Activated T-cell treated with anti-CD3 and anti-CD28 coated beads, Interleukin-2, amount 50 U/mL, for 4 hours (primary cell): ENCODE measurements around the gene CEMIP2. TPM values are rescaled to one million over a fixed set of nuclear protein-coding genes. Genes with fewer than 3 reads are reported as not detected.

ENCODE experiments used
- ATAC-seq, 2 donors: fragments of 200-7000 bp; cut with Tn5 transposase; one replicate each; pipeline ENCODE4 v1.10.0; 2021
- DNase-seq: peaks from one replicate; pipeline ENCODE4 v3.0.0-alpha.2; 2020
- H3K27me3 Mint-ChIP-seq: one replicate; pipeline ENCODE4 v1.8.0; 2021; ENCODE audit warnings: low read depth, mixed read lengths
- H3K36me3 Mint-ChIP-seq: one replicate; pipeline ENCODE4 v1.8.0; 2022; ENCODE audit warnings: mixed read lengths; ENCODE audit not compliant: insufficient read depth
- H3K4me1 Mint-ChIP-seq: one replicate; pipeline ENCODE4 v1.8.0; 2021; ENCODE audit warnings: low read depth, mixed read lengths
- H3K4me3 Mint-ChIP-seq: one replicate; pipeline ENCODE4 v1.8.0; 2021; ENCODE audit warnings: mild to moderate bottlenecking, moderate library complexity, mixed read lengths
- H3K9me3 Mint-ChIP-seq: one replicate; pipeline ENCODE4 v1.8.0; 2021; ENCODE audit warnings: mixed read lengths
- total RNA-seq, 3 donors: library from RNA; stranded (reverse); gene quantifications; one replicate each; pipeline ENCODE4 v1.2.1, GENCODE V29; 2021

CEMIP2 gene
- total RNA-seq, 3 donors from 2014 or later = 51.1 to 71.9 (median 66.2) TPM

DNA sequence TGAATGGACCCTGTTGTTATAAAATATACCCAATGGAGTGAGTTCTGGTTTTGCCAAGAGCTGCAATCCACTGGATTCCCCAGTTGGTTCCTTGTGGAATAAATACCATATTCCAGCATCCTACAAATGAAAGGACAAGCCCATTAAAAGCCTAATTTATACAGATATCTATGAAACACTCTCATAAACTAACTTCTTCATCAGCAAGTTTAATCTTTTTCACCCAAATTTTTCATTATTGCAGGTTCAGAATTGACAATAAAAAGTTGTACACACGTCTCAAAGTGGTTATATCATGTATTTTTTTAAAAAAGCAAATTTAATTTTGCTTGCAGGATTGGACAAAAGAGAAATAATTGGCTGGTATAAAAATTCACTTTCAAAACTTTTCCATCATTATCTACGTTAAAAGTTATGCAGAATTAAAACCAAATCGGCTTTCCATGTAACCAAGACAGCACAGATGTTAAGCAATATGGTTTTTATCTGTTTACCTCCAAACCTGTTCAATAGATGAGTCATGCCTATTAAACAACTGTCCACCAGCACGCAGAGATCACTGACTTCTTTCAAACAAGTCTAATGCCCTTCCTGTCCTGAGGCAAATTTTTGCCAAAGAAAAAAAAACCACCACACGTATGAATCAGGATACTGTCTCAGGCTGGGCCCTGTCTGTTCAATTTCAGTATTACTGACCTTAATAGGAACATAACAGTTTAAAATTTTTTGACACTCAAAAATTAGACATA is 42.5 kb downstream of the CEMIP2 start:
- H3K4me3 Mint-ChIP-seq = no peak overlapping the region
- H3K27me3 Mint-ChIP-seq = no peaks in the 10 kb centered on the region
- DNase-seq (no peak), ATAC-seq (no peak)
- H3K4me1 Mint-ChIP-seq = no peaks in the 10 kb centered on the region
- peaks cover 44% of the 10 kb centered on the region for H3K36me3 Mint-ChIP-seq
- no peaks in the 10 kb centered on the region for H3K9me3 Mint-ChIP-seq

DNA sequence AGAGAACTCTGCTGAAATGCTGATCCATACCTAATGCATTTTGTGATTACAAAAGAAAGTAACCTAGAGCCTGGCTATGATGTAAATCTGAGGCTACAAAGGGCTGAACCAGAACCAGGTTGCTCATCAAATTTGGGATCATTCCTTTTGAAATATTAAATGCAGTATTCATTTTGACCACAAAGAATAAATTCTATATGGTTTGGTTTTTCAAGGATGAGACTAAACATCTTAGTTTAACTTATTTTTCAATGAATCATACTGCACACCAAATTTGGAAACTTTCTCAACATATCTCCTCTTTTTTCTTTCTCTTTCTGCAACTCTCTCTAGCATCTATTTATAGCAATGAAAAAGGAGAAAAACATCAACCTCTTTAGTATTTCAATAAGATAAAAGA is 46.5 kb downstream of the CEMIP2 start:
- no peaks in the 10 kb centered on the region for H3K9me3 Mint-ChIP-seq
- H3K4me3 Mint-ChIP-seq = no peak overlapping the region
- H3K27me3 Mint-ChIP-seq = no peaks in the 10 kb centered on the region
- ATAC-seq (no peak), DNase-seq (no peak)
- H3K36me3 Mint-ChIP-seq = peaks cover 45% of the 10 kb centered on the region
- peaks cover 5% of the 10 kb centered on the region for H3K4me1 Mint-ChIP-seq

DNA sequence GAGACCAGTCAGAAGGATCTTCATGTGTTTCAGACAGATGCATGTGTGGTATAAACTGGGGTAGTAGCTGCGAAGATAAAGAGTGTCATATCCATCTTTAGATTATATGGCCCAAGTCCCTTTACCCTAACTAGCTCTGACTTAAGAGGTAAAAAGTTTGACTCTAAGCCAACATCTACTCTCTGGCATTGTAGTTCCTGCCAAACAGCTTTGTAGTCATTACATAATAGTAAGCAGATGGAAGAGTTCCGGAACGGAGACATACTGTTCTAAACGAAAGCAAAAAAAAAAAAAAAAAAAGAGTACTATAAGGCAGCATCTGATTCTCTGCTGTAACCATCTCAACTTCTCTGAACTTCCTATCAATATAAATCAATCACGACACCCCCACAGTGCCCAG is 48.8 kb downstream of the CEMIP2 start:
- ATAC-seq (no peak), DNase-seq (no peak)
- Mint-ChIP-seq H3K9me3 (no peaks in the 10 kb centered on the region), H3K36me3 (peaks cover 44% of the 10 kb centered on the region), H3K4me3 (no peak overlapping the region), H3K27me3 (no peaks in the 10 kb centered on the region), H3K4me1 (peaks cover 5% of the 10 kb centered on the region)

DNA sequence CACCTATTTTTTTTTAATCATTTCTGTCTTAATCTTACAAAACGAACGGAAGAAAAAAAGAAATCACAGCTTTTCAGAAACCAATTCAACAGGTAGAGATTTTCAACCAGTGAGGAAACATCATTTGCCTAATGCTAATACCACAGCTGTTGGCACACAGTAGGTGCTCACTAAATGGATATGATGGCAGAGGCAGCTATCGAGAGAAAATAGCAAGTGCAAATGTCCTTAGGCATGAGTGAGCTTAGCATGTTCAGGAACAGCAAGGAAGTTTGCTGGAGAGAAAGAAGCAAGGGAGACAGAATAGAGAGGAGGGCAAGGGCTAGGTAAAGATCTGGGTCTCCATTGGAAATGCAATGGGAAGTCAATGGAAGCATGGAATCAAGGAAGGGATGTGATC is 49.2 kb downstream of the CEMIP2 start:
- DNase-seq = no peak
- Mint-ChIP-seq H3K27me3 (no peaks in the 10 kb centered on the region), H3K4me1 (peaks cover 5% of the 10 kb centered on the region), H3K4me3 (no peak overlapping the region), H3K9me3 (no peaks in the 10 kb centered on the region), H3K36me3 (peaks cover 44% of the 10 kb centered on the region)
- ATAC-seq = no peak

DNA sequence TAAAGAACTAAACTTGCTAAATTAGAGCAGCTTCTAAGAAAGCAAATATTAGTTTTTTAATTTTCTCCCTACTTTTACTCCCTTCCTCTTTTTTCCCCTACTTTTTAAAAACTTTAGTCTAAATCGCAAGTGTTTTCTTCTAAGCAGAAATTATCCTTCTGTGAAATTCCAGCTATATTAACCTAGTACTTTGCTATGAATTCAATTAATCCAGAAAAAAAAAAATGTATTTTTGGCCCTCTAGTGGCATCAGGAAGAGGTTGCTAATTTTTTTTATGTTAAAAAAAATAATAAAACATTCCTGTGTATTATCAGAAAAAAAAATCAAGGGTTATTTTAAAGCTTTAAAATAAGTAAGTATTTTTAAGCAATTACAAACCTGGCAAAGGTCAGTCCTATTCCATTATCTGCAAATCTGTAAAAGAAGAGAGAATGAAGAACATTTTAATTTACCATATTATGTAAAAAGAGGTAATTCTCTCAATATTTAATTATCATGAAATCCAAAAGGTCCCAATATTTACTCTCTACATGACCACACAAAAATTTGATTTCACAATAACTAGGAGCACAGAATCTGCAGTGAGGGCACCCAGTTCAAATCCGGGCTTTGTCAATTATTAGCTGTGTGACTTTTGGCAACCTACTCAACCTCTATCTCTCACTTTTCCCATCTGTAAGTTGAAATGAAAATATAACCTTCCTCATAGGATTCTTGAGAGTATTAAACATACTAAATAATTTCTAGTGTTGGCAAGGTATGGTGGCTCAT is 52.0 kb downstream of the CEMIP2 start:
- DNase-seq (no peak), ATAC-seq (no peak)
- Mint-ChIP-seq H3K9me3 (no peaks in the 10 kb centered on the region), H3K4me1 (peaks cover 5% of the 10 kb centered on the region), H3K4me3 (no peak overlapping the region), H3K27me3 (no peaks in the 10 kb centered on the region), H3K36me3 (peaks cover 55% of the 10 kb centered on the region)

DNA sequence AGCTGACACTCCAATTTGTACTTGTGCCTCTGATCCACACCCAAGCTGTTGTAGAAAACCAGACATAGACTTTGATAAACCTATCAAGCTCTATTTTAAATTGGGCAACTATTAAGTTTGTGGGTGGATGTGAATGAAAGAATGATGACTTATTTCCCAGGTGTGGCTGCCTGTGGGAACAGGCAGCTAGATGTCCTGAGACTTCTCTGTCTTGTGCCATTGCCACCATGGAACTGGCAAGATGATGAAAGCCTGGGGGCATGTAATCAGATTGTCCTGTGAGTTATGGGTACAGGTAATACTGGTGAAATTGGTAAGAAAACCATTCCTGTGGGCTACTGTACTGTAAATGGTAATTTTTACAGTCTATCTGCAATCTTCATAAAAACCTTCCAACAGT is 57.5 kb downstream of the CEMIP2 start:
- no peaks in the 10 kb centered on the region for H3K9me3 Mint-ChIP-seq
- H3K36me3 Mint-ChIP-seq = peaks cover 57% of the 10 kb centered on the region
- no peak for ATAC-seq
- no peak overlapping the region for H3K4me3 Mint-ChIP-seq
- DNase-seq = no peak
- H3K27me3 Mint-ChIP-seq = no peaks in the 10 kb centered on the region
- H3K4me1 Mint-ChIP-seq = peaks cover 7% of the 10 kb centered on the region

DNA sequence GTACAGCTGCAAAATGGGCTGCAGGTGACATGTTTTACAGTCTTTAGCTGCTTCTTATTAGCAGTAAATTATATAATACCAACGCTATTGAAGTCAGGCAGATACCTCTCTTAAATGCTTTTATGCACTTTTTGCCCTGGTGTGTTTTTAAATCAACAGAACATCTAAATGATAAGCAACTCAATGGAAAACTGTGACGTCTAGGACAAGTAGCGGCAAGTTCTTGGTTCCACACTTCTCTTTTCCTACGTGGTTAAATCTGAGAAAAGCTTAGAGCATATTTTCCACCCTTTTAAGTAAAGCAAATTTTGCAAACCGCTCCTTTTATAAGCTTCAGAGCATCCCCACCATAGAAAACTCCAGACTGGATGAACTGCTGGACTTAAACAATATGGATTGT is 58.1 kb downstream of the CEMIP2 start:
- Mint-ChIP-seq H3K9me3 (no peaks in the 10 kb centered on the region), H3K4me1 (peaks cover 7% of the 10 kb centered on the region), H3K4me3 (no peak overlapping the region), H3K27me3 (no peaks in the 10 kb centered on the region), H3K36me3 (peaks cover 60% of the 10 kb centered on the region)
- no peak for ATAC-seq
- no peak for DNase-seq

DNA sequence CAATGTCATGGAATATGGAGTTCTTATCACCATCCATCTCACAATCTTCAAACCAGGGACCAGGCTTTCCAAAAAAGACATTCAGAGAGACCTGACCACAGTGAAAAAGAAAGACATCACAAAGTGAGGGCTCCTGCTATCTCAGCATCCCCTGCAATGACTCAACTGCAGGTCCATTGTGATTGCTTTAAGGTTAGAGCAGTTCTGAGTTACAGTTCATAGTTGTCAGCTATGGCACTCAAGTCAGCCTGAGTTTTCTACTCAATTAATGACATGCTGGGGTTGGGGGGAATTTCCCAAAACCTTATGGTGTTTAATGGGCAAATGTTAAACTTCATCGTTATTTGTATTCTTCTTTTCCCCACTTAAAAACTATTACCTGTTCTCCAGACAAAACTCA is 58.9 kb downstream of the CEMIP2 start:
- Mint-ChIP-seq H3K4me3 (no peak overlapping the region), H3K27me3 (no peaks in the 10 kb centered on the region), H3K36me3 (peaks cover 67% of the 10 kb centered on the region), H3K4me1 (peaks cover 7% of the 10 kb centered on the region), H3K9me3 (no peaks in the 10 kb centered on the region)
- DNase-seq = no peak
- no peak for ATAC-seq

DNA sequence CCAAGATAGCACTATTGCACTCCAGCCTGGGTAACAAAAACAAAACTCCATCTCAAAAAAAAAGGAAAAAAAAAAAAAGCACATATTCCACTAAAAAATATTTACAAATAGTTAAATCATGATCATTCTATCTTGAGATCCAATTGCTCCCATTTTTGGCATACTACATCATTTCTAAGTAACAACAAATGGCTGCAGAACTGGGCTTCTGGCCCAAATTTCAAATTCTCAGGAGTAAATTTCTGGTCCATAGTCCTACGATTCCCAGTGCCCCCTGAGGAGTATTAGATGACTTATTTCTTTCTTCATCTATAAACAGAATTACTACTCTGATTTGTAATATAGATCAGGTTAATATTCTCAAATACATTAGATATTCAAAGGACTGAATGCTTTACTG is 62.1 kb downstream of the CEMIP2 start:
- no peak overlapping the region for H3K4me3 Mint-ChIP-seq
- H3K36me3 Mint-ChIP-seq = peaks cover 55% of the 10 kb centered on the region
- DNase-seq (no peak), ATAC-seq (no peak)
- no peaks in the 10 kb centered on the region for H3K9me3 Mint-ChIP-seq
- no peaks in the 10 kb centered on the region for H3K27me3 Mint-ChIP-seq
- peaks cover 7% of the 10 kb centered on the region for H3K4me1 Mint-ChIP-seq

DNA sequence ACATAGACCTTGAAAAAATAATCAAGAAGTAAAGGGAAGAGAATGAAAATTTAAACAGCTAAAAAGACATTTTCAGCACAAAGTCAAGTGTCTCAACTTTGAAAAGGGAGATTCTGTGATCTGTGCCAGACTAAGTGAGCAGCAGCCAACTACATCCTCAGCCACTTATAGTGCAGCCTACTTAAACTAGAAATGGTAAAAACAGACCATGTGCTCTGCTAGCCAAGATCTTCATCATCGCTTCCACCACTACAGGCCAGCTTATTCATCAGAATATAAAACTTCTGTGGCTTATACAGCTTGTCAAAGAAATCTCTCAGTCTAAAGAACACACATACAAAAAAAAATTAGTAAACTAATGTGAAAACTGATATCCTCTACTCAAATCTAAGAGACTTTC is 63.5 kb downstream of the CEMIP2 start:
- Mint-ChIP-seq H3K9me3 (no peaks in the 10 kb centered on the region), H3K4me1 (no peaks in the 10 kb centered on the region), H3K27me3 (no peaks in the 10 kb centered on the region), H3K36me3 (peaks cover 51% of the 10 kb centered on the region), H3K4me3 (no peak overlapping the region)
- DNase-seq = no peak
- ATAC-seq = no peak

DNA sequence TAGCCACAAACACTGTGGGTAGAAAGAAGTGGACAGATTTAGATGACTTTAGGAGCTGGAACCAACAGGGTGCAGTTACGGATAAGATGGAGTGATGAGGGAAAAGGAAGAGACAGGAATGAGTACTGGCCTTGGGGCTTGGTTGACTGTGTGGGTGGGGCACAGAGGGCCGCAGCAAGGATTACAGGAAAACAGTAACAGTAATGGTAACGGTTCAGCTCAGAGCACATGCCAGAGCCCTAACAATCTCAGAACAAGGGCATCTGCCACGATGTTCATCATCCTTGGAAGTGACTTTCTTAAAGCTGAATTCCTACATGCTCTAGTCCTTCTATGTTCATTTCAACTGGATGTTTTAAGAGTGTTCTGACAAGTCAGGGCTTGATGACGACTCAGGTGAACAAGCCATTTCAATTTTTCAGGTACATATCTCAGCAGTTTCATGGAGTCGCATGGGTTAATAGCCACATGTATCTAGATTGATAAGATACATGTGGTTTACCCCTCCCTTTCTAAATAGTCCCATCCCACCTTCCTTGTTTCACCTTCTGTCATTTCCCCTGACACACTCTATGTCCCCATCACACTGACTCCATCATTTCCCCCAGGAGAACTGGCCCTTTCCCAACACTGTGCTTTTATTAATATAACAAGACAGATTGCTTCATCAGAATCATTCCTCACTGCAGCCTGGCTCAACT is 65.0 kb downstream of the CEMIP2 start:
- Mint-ChIP-seq H3K9me3 (no peaks in the 10 kb centered on the region), H3K4me1 (no peaks in the 10 kb centered on the region), H3K4me3 (no peak overlapping the region), H3K27me3 (no peaks in the 10 kb centered on the region), H3K36me3 (peaks cover 50% of the 10 kb centered on the region)
- ATAC-seq (no peak), DNase-seq (no peak)

DNA sequence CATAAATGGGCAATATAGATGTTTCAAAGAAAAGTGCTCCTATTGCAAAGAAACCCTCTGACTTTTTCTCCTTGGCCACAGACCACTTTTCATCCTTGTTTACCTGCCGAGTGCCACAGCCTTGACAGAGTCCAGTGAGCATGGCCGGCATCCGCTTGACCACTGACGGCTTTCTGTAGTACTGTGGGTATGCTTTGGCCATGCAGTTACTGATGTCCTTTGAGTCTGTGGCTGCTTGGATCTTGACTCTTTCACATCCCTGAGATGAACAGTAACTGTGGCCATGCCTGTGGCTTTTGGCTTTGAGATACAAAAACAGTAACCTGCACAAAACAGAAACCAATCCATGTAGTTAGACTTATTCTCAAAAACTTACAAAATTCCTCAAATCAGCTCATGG is 70.4 kb downstream of the CEMIP2 start:
- no peak for ATAC-seq
- H3K36me3 Mint-ChIP-seq = peaks cover 41% of the 10 kb centered on the region
- no peak for DNase-seq
- H3K4me1 Mint-ChIP-seq = no peaks in the 10 kb centered on the region
- no peak overlapping the region for H3K4me3 Mint-ChIP-seq
- H3K9me3 Mint-ChIP-seq = no peaks in the 10 kb centered on the region
- no peaks in the 10 kb centered on the region for H3K27me3 Mint-ChIP-seq

DNA sequence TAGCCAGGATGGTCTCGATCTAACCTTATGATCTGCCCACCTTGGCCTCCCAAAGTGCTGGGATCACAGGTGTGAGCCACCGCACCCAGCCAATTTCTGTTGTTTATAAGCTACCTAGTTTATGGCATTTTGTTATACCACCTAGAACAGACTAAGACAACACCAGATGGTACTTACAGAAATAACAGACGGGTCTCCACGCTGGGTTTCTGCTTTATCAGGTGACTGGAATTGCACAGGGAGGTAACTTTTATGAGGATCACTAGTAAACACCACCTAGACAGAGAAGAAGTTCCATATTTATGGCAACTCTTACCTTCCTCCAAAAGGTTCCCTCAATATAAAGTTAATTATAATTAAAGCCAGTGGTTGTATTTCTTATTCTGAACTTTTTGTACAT is 74.0 kb downstream of the CEMIP2 start:
- H3K27me3 Mint-ChIP-seq = no peaks in the 10 kb centered on the region
- ATAC-seq (no peak), DNase-seq (no peak)
- no peaks in the 10 kb centered on the region for H3K9me3 Mint-ChIP-seq
- peaks cover 10% of the 10 kb centered on the region for H3K4me1 Mint-ChIP-seq
- H3K36me3 Mint-ChIP-seq = peaks cover 53% of the 10 kb centered on the region
- no peak overlapping the region for H3K4me3 Mint-ChIP-seq

DNA sequence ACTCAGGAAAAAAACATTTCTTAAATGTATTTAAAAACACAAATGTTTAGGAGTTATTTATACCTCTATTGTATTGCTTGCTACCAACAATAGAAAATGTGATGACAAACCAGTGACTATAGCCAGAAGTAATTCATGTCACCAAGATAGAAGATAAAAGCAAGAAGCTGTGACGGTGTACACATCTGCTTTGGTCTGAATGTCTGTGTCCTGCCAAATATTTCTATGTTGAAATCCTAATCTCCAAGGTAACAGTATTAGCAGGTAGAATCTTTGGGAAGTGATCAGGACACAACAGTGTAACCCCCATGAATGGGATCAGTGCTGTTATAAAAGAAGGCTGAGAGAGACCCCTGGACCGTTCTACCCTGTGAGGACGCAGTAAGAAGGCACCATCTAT is 74.7 kb downstream of the CEMIP2 start:
- Mint-ChIP-seq H3K4me1 (peaks cover 13% of the 10 kb centered on the region), H3K36me3 (peaks cover 56% of the 10 kb centered on the region), H3K27me3 (no peaks in the 10 kb centered on the region), H3K4me3 (no peak overlapping the region), H3K9me3 (no peaks in the 10 kb centered on the region)
- DNase-seq = no peak
- no peak for ATAC-seq

DNA sequence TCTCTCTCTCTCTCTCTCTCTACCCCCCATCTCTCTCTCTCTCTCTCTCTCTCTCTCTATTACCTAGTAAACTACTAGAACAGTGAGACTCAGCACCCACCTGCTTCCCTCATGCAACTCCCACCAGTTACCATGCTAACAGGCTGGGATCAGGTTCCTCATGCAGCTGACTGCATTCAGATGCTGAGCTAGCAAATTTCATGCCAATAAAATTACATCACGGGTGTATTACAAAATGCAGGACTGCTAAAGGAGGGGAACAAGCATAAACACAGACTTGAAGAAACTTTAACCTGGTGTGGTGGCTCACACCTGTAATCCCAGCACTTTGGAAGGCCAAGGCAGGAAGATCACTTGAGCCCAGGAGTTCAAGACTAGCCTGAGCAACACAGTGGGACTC is 76.0 kb downstream of the CEMIP2 start:
- Mint-ChIP-seq H3K4me3 (no peak overlapping the region), H3K4me1 (peaks cover 16% of the 10 kb centered on the region), H3K9me3 (no peaks in the 10 kb centered on the region), H3K27me3 (no peaks in the 10 kb centered on the region), H3K36me3 (peaks cover 51% of the 10 kb centered on the region)
- DNase-seq = no peak
- no peak for ATAC-seq
